GM18517 (cell line): ENCODE data around the gene GCK.

Experiments
- ATAC-seq: cut with Tn5 transposase; IDR thresholded peaks from one replicate; pipeline ENCODE4 v1.9.1; 2021; ENCODE audit warnings: mild to moderate bottlenecking, moderate library complexity; ENCODE audit not compliant: unreplicated experiment

The GCK gene

DNA sequence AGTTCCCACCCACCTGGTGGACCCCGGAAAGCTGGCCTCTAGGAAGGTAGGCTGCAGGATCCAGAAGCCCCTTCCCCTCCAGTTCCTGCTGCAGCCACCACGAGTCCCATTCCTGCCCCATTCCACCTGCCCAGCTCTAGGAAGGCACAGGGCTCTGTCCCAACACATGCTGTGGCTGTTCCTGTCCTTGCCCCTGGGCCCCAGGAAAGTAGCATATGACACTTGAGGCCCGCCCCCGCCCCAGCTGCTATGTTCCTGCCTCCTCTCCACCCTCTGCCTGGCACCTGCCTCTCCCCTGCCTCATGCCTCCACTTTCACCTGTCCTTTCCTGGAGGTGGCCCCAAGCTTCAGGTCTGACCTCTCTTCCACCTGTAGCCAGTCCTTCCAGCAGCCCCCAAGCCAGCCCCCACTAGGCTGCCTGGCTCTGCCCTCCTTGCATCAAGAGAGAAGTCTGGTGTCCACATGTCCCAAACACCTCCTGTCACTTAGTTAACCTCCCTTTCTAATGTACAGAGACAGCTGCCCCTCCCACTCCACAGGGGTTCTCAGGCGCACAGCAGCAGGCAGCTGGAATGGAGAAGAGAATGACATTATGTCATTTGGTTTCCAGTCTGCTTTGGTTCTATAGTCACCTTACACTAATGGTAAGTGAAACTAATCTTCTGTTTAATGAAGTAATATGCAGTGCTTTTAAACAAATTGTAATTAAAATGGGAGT lies 34.3 kb upstream of the GCK start:
- ATAC-seq = no peak

DNA sequence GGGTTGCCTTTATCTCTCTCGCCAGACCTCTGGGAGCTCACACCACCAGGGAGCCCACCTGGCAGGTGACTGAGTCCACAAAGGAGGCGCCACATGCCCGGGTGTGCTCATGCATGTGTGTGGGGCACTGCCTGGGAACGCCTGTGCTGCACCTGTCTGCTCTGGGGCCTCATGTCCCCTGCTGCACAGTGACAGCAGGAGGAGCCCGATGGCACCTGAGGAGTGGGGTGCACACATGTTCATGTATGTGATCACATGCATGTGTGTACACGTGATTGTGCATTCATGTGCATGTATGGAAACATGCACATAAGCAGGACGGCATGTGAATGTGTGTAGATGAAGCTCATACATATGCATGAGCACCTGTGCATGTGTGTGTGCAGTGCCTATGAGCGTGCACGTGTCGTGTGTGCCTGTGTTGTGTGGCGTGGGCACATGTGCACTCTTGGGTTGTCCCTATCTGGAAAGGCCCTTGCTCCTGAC lies 33.6 kb upstream of the GCK start:
- no peak for ATAC-seq

DNA sequence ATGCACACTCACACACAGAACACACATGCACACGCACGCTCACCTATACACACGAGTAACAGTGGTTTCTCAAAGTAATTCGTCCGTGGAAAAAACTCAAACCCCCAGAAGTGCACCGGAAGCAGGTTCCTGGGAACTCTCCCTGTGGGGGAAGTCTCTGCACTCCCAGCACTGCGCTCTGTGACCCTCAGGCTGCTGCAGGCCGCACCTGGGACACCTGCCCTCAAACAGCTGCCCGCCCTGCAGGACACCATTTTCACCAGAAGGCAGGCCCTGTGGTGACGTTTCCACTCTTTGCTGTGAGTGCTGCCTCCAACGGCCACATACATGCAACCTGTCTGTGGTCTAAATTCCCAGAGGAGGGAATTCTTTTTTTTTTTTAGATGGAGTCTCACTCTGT lies 32.8 kb upstream of the GCK start:
- no peak for ATAC-seq

DNA sequence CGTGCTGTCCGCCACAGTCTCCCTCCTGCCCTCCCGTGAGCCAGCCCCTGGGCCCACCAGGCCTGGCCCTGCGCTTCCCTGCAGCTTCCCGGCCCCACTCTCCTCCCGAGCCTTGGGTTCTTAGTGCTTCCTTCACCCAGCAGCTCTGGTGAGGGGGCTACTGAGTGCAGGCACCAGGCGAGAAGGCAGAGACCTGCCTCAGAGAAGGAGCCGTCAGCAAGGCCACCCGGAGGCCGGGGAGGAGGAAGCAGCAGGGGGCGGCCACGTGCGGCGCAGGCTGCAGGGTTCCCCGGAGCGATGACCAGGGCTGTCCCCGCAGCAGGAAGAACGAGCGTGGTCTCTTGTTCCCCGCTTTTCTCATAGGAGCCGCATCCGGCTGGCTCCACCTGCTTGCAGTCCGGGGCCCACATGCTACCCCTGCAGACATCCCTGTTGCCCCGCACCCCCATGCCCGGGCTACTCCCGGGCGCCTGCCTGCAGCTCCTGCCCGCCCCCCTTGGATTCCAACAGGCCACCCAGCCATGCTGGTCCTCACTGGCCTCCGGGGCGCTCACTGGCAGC lies 32.1 kb upstream of the GCK start:
- no peak for ATAC-seq

DNA sequence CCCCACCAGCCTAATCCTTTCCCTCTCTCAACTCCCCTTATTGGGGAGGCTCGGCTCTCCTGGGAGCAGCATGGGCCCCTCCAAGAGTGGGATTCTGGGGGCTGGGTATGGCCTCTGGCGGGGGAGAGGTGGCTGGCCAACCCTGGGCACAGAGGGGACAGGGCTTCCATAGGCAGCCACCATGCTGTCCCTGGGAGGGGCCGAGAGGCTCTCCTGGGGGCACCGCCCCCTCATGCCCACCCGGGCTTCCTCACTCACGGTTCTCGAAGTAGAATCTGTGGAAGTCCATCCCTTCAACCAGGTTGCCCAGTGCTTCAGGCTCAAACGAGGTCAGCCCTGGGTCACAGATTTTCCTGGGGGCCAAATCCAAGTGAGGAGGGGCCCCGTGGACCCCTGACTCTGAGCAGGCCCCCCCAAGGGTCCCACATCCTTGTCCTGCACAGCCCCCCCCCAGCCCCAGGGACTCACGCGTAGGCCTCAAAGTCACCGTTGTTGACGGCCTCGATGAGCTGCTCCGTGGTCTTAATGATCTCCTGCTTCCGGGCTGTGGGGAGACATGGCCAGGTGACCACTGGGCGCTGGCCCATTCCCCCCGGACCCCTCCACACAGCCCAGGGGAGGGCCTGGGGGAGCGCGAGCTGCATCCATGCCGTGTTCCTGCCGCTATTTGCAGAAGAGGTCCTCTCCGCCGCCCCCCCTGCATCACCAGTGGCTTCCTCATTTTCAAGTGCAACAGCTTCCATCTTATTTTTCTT lies 31.3 kb upstream of the GCK start:
- no peak for ATAC-seq

DNA sequence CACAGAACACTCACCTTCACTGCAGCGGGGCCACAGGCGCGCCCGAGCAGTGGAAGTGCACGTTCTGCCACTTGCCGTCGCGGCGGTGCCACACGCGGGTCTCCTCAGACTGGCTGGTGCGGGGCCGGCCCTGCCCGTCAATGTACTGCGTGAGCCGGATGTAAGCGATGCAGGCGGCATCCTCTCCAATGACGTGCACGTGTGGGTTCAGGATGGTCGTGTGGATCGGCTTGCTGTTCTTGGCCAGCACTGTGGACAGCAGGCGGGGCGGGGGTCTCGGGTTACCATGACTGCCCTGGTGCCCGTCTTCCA lies 30.8 kb upstream of the GCK start:
- ATAC-seq = no peak

DNA sequence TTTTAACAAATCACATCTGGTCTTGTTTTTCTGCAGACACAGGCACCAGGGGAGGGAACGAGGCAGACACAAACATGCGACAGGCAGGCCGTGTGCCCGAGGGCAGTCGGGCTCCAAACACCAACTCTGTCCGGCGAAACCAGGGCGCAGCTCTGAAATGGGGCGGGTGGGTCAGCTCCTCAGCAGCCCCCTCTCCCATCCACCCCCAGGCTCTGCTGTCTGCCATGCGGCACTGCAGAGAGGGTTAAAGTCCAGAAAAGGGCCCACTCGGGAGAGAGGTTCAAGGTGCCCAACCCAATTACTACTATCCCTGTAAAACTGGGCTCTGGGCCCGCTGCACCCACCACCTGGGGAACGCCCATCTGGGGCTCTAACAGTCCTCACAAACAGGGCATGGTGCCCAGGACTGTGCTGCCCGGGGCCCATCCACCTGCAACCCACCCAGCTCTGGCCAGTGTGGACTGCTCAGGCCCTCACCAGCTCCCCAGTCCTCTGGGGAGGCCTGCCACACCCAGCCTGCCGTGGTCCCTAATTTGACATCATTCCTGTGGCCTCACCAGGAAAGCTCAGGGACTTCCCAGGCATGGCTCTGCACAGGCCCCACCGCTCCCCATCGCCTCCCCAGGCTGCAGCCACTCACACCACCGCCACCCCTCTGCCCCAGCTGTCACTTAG lies 30.3 kb upstream of the GCK start:
- no peak for ATAC-seq

DNA sequence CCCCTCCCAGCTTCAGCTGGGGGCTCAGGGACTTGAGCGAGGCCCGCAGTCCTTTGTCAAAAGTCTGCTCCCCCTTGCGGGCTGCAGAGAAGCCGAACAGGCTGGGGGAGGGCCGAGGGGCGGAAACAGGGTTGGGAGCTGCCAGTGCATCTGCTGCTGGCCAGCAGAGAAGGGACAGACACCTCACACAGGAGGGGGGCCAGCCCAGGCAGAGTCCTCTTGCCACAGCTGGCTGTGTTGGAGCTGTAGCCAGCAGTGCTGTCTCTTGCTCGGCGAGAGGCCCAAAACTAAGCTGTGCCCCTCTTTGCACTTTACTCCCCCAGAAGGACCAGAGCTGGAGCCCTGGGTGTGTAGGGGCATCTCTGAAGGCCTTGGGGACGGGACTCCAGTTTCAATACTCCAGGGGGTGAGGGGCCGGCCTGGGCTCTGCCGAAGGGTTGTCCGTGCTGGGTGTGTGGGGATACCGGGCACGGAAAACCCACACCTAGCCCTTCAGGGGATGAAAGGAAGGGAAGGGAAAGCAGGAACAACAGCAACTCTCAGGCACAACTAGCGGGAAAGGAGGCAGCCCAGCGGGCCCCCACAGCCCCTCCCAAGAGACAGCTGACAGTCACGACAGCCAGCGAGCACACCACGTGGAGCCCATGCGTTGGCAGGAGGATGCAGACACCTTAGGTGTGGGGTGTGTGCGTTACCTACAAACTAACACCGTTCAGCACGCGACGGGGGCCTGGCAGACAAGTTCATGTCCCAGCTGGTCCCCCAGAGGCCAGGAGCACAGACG lies 29.4 kb upstream of the GCK start:
- no peak for ATAC-seq

DNA sequence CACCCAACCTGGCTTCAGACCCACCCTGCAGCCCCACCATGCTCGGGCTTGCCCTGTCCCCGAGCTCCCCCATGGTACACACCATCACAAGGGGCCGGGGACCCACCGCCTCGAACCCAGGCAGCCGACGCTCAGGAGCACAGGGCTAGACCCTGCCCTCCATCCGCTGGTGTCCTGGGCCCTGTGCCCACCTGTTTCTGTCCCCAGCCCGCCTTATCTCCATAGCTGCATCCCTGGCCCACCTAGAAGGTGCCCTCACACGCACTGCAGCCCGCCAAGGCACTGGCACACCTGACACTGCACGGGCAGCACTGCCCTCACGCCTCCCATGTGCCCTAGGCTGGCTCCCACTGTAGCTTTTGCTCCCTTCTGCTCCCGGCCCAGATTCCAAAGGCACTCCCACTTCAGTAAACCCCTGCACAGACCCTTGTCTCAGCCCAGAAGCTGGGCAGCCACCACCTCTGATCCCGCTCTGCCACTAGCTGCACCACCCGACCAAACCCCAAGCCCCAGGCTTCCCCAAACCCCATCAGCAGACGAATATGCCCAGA lies 28.7 kb upstream of the GCK start:
- no peak for ATAC-seq

DNA sequence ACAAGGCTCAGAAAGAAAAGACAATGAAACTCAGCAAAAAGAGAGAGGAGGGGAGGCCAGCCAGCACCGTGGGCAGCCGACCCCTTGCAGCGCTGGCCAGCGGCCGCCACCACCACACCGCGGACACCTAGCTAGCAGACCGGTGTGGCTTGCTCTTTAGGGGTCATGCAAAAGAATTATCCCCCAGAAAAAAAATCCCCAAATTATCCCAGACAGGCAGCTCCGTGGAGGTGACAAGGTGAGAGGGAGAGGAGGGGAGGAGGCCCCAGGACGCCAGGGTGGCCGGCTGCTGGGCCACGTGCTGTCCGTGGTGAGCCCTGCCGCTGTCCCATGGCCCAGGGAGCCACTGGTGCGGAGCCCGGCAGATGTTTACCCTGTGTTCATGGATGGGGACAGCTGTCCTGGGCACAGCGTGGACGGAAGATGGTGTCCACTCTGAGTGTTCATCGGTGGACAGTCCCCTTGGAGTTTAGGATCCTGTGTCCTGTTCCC lies 28.0 kb upstream of the GCK start:
- no peak for ATAC-seq

DNA sequence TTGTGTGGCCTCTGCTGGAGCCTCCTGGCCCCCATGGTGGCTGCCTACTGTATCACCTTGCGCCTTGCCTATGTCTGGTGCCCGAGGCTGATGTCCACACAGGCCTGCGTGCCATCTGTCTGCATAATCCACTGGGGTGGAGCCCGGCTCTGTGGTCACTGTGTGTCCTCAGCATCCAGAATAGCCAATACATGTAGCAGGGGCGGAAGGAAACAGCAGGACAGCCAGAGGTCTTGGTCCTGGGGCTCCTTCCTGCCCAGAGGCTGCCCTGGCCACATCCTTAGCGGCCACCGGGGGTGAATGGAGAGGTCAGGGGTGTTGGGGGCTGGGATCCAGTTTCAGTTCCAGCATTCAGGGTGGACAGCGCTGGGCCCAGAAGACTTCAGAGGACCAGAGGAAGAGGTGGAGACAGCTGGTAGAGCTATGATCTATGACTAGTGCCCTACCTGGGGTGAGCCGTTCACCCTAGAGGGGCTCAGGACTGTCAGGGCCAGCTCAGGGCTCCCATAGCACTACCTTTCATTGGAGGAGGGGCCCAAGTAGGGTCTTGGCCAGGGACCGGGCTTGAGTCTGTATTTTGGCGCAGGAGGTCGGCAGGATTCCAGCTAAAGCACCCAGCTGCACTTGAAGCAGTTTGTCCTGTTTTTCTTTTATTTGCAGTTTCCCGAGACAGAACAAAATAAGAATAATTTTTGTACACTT lies 27.4 kb upstream of the GCK start:
- no peak for ATAC-seq

DNA sequence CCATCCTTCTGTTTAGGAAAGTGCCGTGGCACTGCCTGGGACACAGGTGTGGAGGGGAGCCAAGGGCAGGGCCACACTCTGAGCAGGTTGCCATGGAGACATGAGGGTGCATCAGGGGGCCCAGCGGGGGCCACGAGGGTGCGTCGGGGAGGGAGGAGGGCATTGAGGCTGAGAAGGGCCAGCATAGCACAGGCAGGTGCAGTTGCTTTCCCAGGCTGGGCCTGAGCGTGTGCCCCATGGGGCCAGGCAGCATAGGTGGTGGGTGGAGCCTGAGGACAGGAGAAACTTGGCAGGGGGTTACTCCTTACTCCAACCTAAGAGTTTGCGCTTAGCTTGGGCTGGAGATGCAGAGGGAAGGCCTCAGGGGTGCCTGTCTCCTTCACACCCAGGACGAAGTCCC lies 26.8 kb upstream of the GCK start:
- no peak for ATAC-seq

DNA sequence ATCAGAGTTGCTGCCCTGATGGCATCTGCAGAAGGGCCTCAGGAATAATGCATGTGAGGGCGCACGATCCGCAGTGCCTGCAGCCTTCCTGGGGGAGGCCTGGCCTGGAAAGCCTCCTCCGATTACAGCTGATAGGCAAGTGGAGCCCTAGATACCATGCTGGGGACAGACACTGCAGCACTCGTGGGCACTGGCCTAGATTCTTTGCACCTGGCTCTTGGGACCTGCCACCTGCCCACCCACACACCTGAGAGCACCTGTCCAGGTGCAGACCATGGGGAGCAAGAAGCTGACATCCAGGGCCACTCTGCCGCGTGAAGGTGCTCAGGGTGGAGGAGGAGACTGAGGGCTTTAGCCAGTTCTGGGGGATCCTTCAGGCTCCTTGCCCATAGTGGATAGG lies 26.3 kb upstream of the GCK start:
- no peak for ATAC-seq

DNA sequence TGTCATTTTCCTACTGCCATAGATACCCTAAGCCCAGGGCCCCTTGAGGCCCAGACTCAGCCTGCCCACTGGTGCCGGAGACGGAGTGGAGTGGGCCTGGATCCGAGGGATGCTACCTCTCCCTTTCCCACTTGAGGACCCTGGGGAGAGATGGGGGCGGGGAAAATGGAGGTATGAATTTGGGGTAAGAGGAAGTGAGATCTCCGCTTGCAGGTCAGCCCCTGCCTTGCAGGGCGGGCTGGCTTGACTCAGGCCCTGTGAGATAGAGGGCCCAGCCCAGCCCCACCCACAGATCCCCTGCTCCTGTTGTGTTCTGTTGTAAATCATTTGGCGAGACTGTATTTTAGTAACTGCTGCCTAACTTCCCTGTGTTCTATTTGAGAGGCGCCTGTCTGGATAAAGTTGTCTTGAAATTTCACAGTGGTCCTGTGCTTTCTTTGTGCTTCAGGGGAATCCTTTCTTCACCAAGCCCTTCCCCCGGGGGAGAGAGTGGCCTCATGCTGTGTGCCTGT lies 24.7 kb upstream of the GCK start:
- ATAC-seq = no peak

DNA sequence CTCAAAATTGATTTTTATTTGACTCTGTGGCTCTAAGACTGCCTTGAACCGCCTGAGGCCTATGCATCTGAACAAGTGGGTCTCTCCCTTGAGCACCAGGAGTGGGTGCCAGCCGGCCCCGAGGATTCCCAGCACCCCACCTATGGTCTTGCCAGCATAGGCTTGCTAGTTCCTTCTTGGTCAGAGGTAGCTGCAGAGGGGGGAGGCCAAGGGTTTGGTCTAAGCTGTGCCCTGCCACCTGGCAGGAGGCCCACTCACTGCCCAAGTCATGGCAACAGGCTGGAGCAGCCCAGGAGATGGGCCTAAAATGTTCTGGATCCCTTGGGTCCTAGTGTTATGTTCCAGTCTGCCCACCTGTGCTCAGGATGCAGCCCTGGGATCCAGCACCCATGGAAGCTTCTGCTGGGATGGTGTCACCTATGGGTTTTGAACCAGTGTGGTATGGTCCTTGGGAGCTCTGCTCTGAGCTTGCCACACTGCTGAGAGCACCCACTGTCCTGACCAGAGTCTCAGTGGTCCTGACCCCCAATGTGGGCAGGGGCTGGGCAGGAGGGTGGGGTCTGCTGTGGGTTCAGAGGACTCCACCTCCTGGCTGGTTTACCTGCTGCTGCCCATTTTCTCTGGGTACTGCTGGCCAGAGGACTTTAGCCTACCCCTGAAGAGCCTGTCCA lies 24.1 kb upstream of the GCK start:
- no peak for ATAC-seq

DNA sequence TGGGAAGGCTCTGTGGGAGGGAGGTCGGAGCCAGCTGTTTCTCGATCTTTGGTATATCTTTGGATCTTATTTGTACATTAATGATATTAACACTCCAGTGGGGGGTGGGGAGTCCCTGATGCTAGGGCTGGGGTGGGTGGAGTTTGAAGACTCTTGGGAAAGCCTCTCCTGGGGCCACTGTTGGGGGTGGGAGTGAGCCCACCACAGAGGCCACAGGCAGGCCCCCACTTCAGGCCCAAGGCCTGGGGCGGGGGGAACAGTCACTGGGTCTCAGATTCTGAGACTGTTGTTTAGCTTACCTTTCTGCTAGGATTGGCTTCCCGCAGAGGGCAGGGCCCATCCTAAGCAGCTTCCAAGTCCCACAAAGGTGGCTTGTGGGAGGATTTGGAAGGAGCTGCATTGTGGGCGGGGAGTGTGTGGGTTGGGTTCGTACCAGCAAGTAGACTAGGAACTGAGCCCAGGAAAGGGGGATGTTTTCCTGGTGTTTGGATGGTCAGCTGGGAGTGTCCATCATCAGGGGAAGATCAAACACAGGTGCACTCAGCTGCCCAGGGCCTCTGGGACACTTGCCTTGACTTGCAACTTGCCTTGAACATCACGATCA lies 23.4 kb upstream of the GCK start:
- ATAC-seq = no peak

DNA sequence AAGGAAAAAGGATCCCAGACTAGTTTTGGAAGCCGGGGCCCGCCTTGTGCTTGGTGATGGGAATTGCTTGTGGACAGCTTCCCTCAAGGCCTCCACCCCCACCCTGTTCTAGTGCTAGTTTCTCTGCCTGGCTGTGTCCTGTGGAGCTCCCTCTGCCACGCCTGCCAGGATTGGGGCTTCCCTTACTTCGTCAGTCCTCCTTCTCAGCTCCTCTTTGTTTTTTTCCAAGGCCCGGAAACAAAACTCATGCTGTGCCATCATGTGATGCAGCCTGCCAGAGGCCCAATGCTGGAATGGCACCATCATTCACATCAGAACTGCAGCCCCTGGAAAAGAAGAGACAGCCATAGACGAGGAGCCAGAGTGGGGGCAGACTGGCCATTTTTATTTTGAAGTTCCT lies 22.8 kb upstream of the GCK start:
- no peak for ATAC-seq

DNA sequence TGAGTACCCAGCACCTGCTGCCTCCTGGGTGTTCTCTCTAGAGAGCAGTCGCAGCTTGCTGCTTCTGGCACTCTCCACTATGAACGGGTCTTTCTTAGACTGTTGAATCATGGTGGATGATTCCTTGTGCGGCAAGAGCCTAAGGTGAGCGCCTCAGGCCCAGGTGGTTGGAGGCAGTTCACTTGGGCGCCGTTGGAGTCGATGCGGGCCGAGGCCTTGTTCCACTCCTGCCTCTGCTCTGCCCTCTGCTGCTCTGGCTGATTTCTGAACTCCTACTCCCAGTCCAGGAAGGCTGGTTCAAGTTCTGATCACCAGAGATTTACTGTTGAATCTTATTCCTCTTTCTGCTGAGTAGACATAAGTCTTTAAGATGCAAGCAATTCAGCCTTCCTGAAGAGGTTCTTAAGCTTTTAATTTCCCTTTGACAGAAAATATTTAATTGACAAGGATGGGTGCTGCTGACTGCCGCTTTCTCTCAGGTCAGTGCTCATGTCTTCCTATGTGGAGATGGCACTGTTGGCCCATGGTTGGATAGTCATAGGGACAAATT lies 22.0 kb upstream of the GCK start:
- ATAC-seq = no peak

DNA sequence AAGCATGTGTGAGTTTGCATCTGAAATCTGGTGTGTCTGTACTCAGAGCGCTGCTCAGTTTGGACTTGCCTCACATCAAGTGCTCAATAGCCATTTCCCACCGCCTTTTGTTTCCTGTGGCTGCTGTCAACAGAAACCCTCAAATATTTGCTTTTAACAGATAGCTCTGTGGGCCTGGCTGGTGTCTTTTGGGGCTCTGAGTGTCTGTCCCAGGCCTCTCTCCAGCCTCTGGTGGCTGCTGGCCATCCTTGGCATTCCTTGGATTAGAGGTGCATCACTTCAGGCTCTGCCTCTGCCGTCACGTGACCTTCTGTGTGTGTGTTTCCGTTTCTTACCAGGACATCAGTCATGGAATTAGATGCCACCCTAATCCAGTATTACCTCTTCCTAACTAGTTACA lies 20.9 kb upstream of the GCK start:
- ATAC-seq = no peak
